ENCODE results near the gene USP54. TPM values are rescaled to one million over a fixed set of nuclear protein-coding genes. Genes with fewer than 3 reads are reported as not detected.

The USP54 gene
- total RNA-seq, 3 donors from 2014 or later (not counting 1 experiment from before 2014, with no cell fraction given) = 4.4 to 10.2 (median 5.5) TPM

- TF ChIP-seq CTCF (IDR thresholded peaks at IDR 0.05) = no peak
- no peak overlapping the region for H3K27ac ChIP-seq (ENCODE audit: low read length)
- no peaks in the 10 kb centered on the region for H3K27me3 ChIP-seq (ENCODE audit: control insufficient read depth, insufficient read depth, low read length)
- WGBS (ENCODE audit: insufficient coverage) = no CpG with 5 or more reads among the region's 1 CpG
- H3K9me3 ChIP-seq (ENCODE audit: control insufficient read depth, insufficient read depth, low read length) = no peaks in the 10 kb centered on the region
- ATAC-seq (no peak), DNase-seq (no peak)
- Mint-ChIP-seq H3K9me3 (no peaks in the 10 kb centered on the region), H3K36me3 (peaks cover 20% of the 10 kb centered on the region), H3K27ac (no peak overlapping the region), H3K4me1 (peaks cover 4% of the 10 kb centered on the region in 2 donors), H3K4me3 (no peak overlapping the region), H3K27me3 (ENCODE audit: low read depth in 2 of 2) (no peaks in the 10 kb centered on the region)
- H3K4me3 ChIP-seq (ENCODE audit: low read length) = no peak overlapping the region
- intact Hi-C loops (cut with micrococcal nuclease) = no loop called here
- peaks cover 6% of the 10 kb centered on the region for H3K4me1 ChIP-seq (ENCODE audit: control insufficient read depth, insufficient read depth, low read length)
- peaks cover 21% of the 10 kb centered on the region for H3K36me3 ChIP-seq (ENCODE audit: control insufficient read depth, insufficient read depth, low read length)
Observed at GRCh38 chr10:73506491-73506890, 84.7 kb downstream of the USP54 start.

GRCh38 chr10:73506074-73506473 is 85.1 kb downstream of the USP54 start:
- no peak for TF ChIP-seq CTCF (IDR thresholded peaks at IDR 0.05)
- peaks cover 21% of the 10 kb centered on the region for H3K36me3 ChIP-seq (ENCODE audit: control insufficient read depth, insufficient read depth, low read length)
- peaks cover 20% of the 10 kb centered on the region for H3K36me3 Mint-ChIP-seq
- H3K27ac Mint-ChIP-seq = no peak overlapping the region
- H3K27me3 ChIP-seq (ENCODE audit: control insufficient read depth, insufficient read depth, low read length) = no peaks in the 10 kb centered on the region
- peaks cover 5 to 8% of the 10 kb centered on the region in 2 donors for H3K4me1 Mint-ChIP-seq
- no peaks in the 10 kb centered on the region for H3K27me3 Mint-ChIP-seq (ENCODE audit: low read depth in 2 of 2)
- no peak overlapping the region for H3K4me3 ChIP-seq (ENCODE audit: low read length)
- DNase-seq = no peak
- H3K4me3 Mint-ChIP-seq = no peak overlapping the region
- H3K9me3 ChIP-seq (ENCODE audit: control insufficient read depth, insufficient read depth, low read length) = no peaks in the 10 kb centered on the region
- intact Hi-C loops (cut with micrococcal nuclease) = no loop called here
- H3K27ac ChIP-seq (ENCODE audit: low read length) = no peak overlapping the region
- no peak for ATAC-seq
- H3K4me1 ChIP-seq (ENCODE audit: control insufficient read depth, insufficient read depth, low read length) = peaks cover 6% of the 10 kb centered on the region
- H3K9me3 Mint-ChIP-seq = no peaks in the 10 kb centered on the region

GRCh38 chr10:73503037-73503436 is 88.1 kb downstream of the USP54 start:
- H3K4me1 ChIP-seq (ENCODE audit: control insufficient read depth, insufficient read depth, low read length) = no peaks in the 10 kb centered on the region
- H3K36me3 ChIP-seq (ENCODE audit: control insufficient read depth, insufficient read depth, low read length) = peaks cover 21% of the 10 kb centered on the region
- ATAC-seq = no peak
- Mint-ChIP-seq H3K27me3 (ENCODE audit: low read depth in 2 of 2) (no peaks in the 10 kb centered on the region), H3K4me1 (peaks cover 5 to 8% of the 10 kb centered on the region in 2 donors), H3K4me3 (no peak overlapping the region), H3K9me3 (no peaks in the 10 kb centered on the region), H3K27ac (no peak overlapping the region), H3K36me3 (peaks cover 20% of the 10 kb centered on the region)
- no peak for DNase-seq
- WGBS (ENCODE audit: insufficient coverage) = 100% methylated on average over 1 of the region's 1 CpG
- no peaks in the 10 kb centered on the region for H3K9me3 ChIP-seq (ENCODE audit: control insufficient read depth, insufficient read depth, low read length)
- H3K27ac ChIP-seq (ENCODE audit: low read length) = no peak overlapping the region
- no peak for TF ChIP-seq CTCF (IDR thresholded peaks at IDR 0.05)
- intact Hi-C loops (cut with micrococcal nuclease) = no loop called here
- H3K4me3 ChIP-seq (ENCODE audit: low read length) = no peak overlapping the region
- no peaks in the 10 kb centered on the region for H3K27me3 ChIP-seq (ENCODE audit: control insufficient read depth, insufficient read depth, low read length)

- no peak overlapping the region for H3K27ac ChIP-seq (ENCODE audit: low read length)
- no peak for DNase-seq
- no peak overlapping the region for H3K4me3 Mint-ChIP-seq
- no peaks in the 10 kb centered on the region for H3K27me3 Mint-ChIP-seq (ENCODE audit: low read depth in 2 of 2)
- no peaks in the 10 kb centered on the region for H3K27me3 ChIP-seq (ENCODE audit: control insufficient read depth, insufficient read depth, low read length)
- peaks cover 21% of the 10 kb centered on the region for H3K36me3 ChIP-seq (ENCODE audit: control insufficient read depth, insufficient read depth, low read length)
- H3K36me3 Mint-ChIP-seq = peaks cover 20% of the 10 kb centered on the region
- H3K4me1 Mint-ChIP-seq = peaks cover 17 to 19% of the 10 kb centered on the region in 2 donors
- H3K4me1 ChIP-seq (ENCODE audit: control insufficient read depth, insufficient read depth, low read length) = peaks cover 4% of the 10 kb centered on the region
- H3K4me3 ChIP-seq (ENCODE audit: low read length) = no peak overlapping the region
- intact Hi-C loops (cut with micrococcal nuclease) = no loop called here
- no peaks in the 10 kb centered on the region for H3K9me3 Mint-ChIP-seq
- peak overlapping the region in 1 of 2 donors; percentile 8 for H3K27ac Mint-ChIP-seq
- no peak for TF ChIP-seq CTCF (IDR thresholded peaks at IDR 0.05)
- no peaks in the 10 kb centered on the region for H3K9me3 ChIP-seq (ENCODE audit: control insufficient read depth, insufficient read depth, low read length)
- ATAC-seq = no peak
Observed at GRCh38 chr10:73501651-73502050, 89.5 kb downstream of the USP54 start.
